H9 (cell line): ENCODE data around the gene CD52. TPM values are rescaled to one million over a fixed set of nuclear protein-coding genes. Genes with fewer than 3 reads are reported as not detected.

Experiments used
- DNase-seq: peaks from one replicate; pipeline ENCODE4 v3.0.0-alpha.2; 2017
- H2AFZ ChIP-seq: one replicate; pipeline ENCODE4 v1.6.1; 2013; ENCODE audit warnings: mild to moderate bottlenecking, low read length, control low read depth, moderate library complexity
- H2AK5ac ChIP-seq: 2 replicates; pipeline ENCODE4 v1.6.1; 2013; ENCODE audit warnings: low read length, control low read depth, mixed read lengths; ENCODE audit not compliant: insufficient read length
- H2BK120ac ChIP-seq: one replicate; pipeline ENCODE4 v1.6.1; 2013; ENCODE audit warnings: low read depth, mild to moderate bottlenecking, low read length, control low read depth, inconsistent platforms; ENCODE audit not compliant: poor library complexity, severe bottlenecking
- H2BK12ac ChIP-seq: 2 replicates; pipeline ENCODE4 v1.6.1; 2013; ENCODE audit warnings: low read length, control low read depth, mixed read lengths, low read depth; ENCODE audit not compliant: insufficient read length
- H2BK15ac ChIP-seq: 2 replicates; pipeline ENCODE4 v1.6.1; 2013; ENCODE audit warnings: low read depth, low read length, control low read depth
- H2BK20ac ChIP-seq: one replicate; pipeline ENCODE4 v1.6.1; 2013; ENCODE audit warnings: low read depth, mild to moderate bottlenecking, low read length, control low read depth, inconsistent platforms; ENCODE audit not compliant: poor library complexity, severe bottlenecking
- H2BK5ac ChIP-seq: 2 replicates; pipeline ENCODE4 v1.6.1; 2013; ENCODE audit warnings: low read length, control low read depth, mixed read lengths; ENCODE audit not compliant: insufficient read length
- H3K14ac ChIP-seq: 2 replicates; pipeline ENCODE4 v1.6.1; 2013; ENCODE audit warnings: low read length, control low read depth; ENCODE audit not compliant: insufficient read depth
- H3K18ac ChIP-seq: 2 replicates; pipeline ENCODE4 v1.6.1; 2013; ENCODE audit warnings: low read depth, mild to moderate bottlenecking, mixed read lengths, low read length, control low read depth; ENCODE audit not compliant: insufficient read length
- H3K23ac ChIP-seq: 2 replicates; pipeline ENCODE4 v1.6.1; 2013; ENCODE audit warnings: low read length, control low read depth, mixed read lengths, low read depth; ENCODE audit not compliant: insufficient read length
- H3K23me2 ChIP-seq: 2 replicates; pipeline ENCODE4 v1.6.1; 2013; ENCODE audit warnings: low read depth, mild to moderate bottlenecking, mixed read lengths, low read length, control low read depth; ENCODE audit not compliant: insufficient read length, poor library complexity, severe bottlenecking
- H3K27ac ChIP-seq: 2 replicates; pipeline ENCODE4 v1.5.1; 2013; ENCODE audit warnings: low read length, control low read depth, mixed read lengths, low read depth; ENCODE audit not compliant: insufficient read length
- H3K27me3 ChIP-seq: 2 replicates; pipeline ENCODE4 v1.6.1; 2013; ENCODE audit warnings: low read length, control low read depth, inconsistent platforms; ENCODE audit not compliant: insufficient read depth
- H3K4ac ChIP-seq: 2 replicates; pipeline ENCODE4 v1.6.1; 2013; ENCODE audit warnings: low read depth, mild to moderate bottlenecking, control low read depth, inconsistent platforms, low read length, moderate library complexity
- H3K4me1 ChIP-seq: 2 replicates; pipeline ENCODE4 v1.6.1; 2013; ENCODE audit warnings: low read length, control low read depth, inconsistent platforms; ENCODE audit not compliant: insufficient read depth
- H3K4me2 ChIP-seq: 2 replicates; pipeline ENCODE4 v1.6.1; 2013; ENCODE audit warnings: low read length, control low read depth, mixed read lengths; ENCODE audit not compliant: insufficient read length, insufficient read depth
- H3K56ac ChIP-seq: 2 replicates; pipeline ENCODE4 v1.6.1; 2013; ENCODE audit warnings: low read depth, mild to moderate bottlenecking, mixed read lengths, low read length, control low read depth; ENCODE audit not compliant: insufficient read length
- H3K79me1 ChIP-seq: 2 replicates; pipeline ENCODE4 v1.6.1; 2013; ENCODE audit warnings: low read depth, mild to moderate bottlenecking, moderate library complexity, low read length, control low read depth, inconsistent platforms; ENCODE audit not compliant: insufficient read depth, poor library complexity, severe bottlenecking
- H3K79me2 ChIP-seq: 2 replicates; pipeline ENCODE4 v1.6.1; 2013; ENCODE audit warnings: low read length, control low read depth, inconsistent platforms; ENCODE audit not compliant: insufficient read depth
- H3K9ac ChIP-seq: 2 replicates; pipeline ENCODE4 v1.6.1; 2013; ENCODE audit warnings: low read length, control low read depth, mixed read lengths; ENCODE audit not compliant: insufficient read length; ENCODE audit errors: extremely low read depth
- H3K9me3 ChIP-seq: one replicate; pipeline ENCODE4 v1.6.1; 2013; ENCODE audit warnings: low read depth, low read length, inconsistent platforms; ENCODE audit not compliant: control insufficient read depth
- H3T11ph ChIP-seq: one replicate; pipeline ENCODE4 v1.6.1; 2013; ENCODE audit warnings: mild to moderate bottlenecking, low read length, control low read depth, inconsistent platforms
- H4K20me1 ChIP-seq: one replicate; pipeline ENCODE4 v1.6.1; 2013; ENCODE audit not compliant: control insufficient read depth, insufficient read length, insufficient read depth
- H4K5ac ChIP-seq: 2 replicates; pipeline ENCODE4 v1.6.1; 2013; ENCODE audit warnings: low read depth, mild to moderate bottlenecking, mixed read lengths, low read length, control low read depth; ENCODE audit not compliant: insufficient read length
- H4K8ac ChIP-seq: replicated peaks from 2 replicates; pipeline ENCODE4 v1.6.1; 2013; ENCODE audit warnings: low read length, control low read depth, mixed read lengths, low read depth; ENCODE audit not compliant: insufficient read length
- H4K91ac ChIP-seq: 2 replicates; pipeline ENCODE4 v1.6.1; 2013; ENCODE audit warnings: low read depth, mild to moderate bottlenecking, moderate library complexity, mixed read lengths, low read length, control low read depth; ENCODE audit not compliant: insufficient read length
- H3K27ac Mint-ChIP-seq, 3 experiments: 2 replicates in 2 of 3; 3 replicates in 1 of 3; pipeline ENCODE4 v1.8.0; 2020 to 2021; ENCODE audit warnings: mixed read lengths in 3 of 3, mild to moderate bottlenecking in 1 of 3, moderate library complexity in 1 of 3
- H3K27me3 Mint-ChIP-seq: 2 replicates; pipeline ENCODE4 v1.8.0; 2021; ENCODE audit warnings: low read depth, mild to moderate bottlenecking, moderate library complexity, mixed read lengths
- H3K36me3 Mint-ChIP-seq, 3 experiments: 2 replicates in 2 of 3; 3 replicates in 1 of 3; pipeline ENCODE4 v1.8.0; 2020 to 2021; ENCODE audit warnings: low read depth in 3 of 3, mixed read lengths in 3 of 3; ENCODE audit not compliant: insufficient read depth in 1 of 3
- H3K4me1 Mint-ChIP-seq, 2 experiments: 2 replicates each; pipeline ENCODE4 v1.8.0; 2020; ENCODE audit warnings: mixed read lengths in 2 of 2
- H3K4me3 Mint-ChIP-seq, 2 experiments: 2 replicates in 1 of 2; 3 replicates in 1 of 2; pipeline ENCODE4 v1.8.0; 2020 to 2021; ENCODE audit warnings: mild to moderate bottlenecking in 2 of 2, mixed read lengths in 2 of 2, moderate library complexity in 1 of 2
- H3K9me3 Mint-ChIP-seq, 2 experiments: 2 replicates in 1 of 2; 3 replicates in 1 of 2; pipeline ENCODE4 v1.8.0; 2020; ENCODE audit warnings: mild to moderate bottlenecking in 2 of 2, mixed read lengths in 2 of 2, moderate library complexity in 1 of 2
- CTCF ChIP-seq: fragments of 200-600 bp; sonication (generic); conservative IDR thresholded peaks from 3 replicates; pipeline ENCODE4 v1.8.0; 2021; ENCODE audit warnings: antibody characterized with exemption, mild to moderate bottlenecking
- WGBS: extraction: QIAGEN DNeasy Blood & Tissue Kit; methylation state at CpG from one replicate; pipeline ENCODE4 v1.1.7; 2013; ENCODE audit warnings: missing lambda C conversion rate, low lambda C conversion rate, mixed read lengths; ENCODE audit not compliant: insufficient read length; ENCODE audit errors: extremely low coverage; 5-methylcytosine and 5-hydroxymethylcytosine counted together
- total RNA-seq: library from RNA; stranded (reverse); gene quantifications from 2 replicates; pipeline ENCODE4 v1.2.1, GENCODE V29; 2021

Gene CD52
- total RNA-seq, 1 experiment from 2014 or later: 4.1 TPM

GRCh38 chr1:26286064-26286416 lies 31.7 kb upstream of the CD52 start:
- WGBS: no CpG with 5 or more reads among the region's 2 CpGs
- TF ChIP-seq CTCF: no peak
- H3K79me2 ChIP-seq: no peaks in the 10 kb centered on the region
- Mint-ChIP-seq H3K9me3 (no peaks in the 10 kb centered on the region; a peak in 1 of 5 replicates), H3K27ac (no peak overlapping the region), H3K36me3 (peaks cover 6 to 11% (median 9%) of the 10 kb centered on the region in 3 experiments; a peak in 6 of 7 replicates), H3K4me1 (peaks cover 48 to 53% of the 10 kb centered on the region in 2 experiments), H3K4me3 (no peak overlapping the region; a peak in 1 of 5 replicates), H3K27me3 (no peaks in the 10 kb centered on the region; the same call in 1 of the 2 replicates)
- H3K23me2 ChIP-seq: no peaks in the 10 kb centered on the region
- no peak overlapping the region for H2AFZ ChIP-seq
- H2BK5ac ChIP-seq: no peak overlapping the region
- no peak overlapping the region for H4K8ac ChIP-seq
- no peak overlapping the region for H3K27ac ChIP-seq
- no peak for DNase-seq
- no peak overlapping the region for H3K56ac ChIP-seq
- no peak overlapping the region for H2BK120ac ChIP-seq
- no peak overlapping the region for H4K91ac ChIP-seq
- H3K14ac ChIP-seq: no peak overlapping the region
- no peak overlapping the region for H2BK20ac ChIP-seq
- H3K9ac ChIP-seq: no peak overlapping the region
- no peak overlapping the region for H3T11ph ChIP-seq
- H4K20me1 ChIP-seq: peaks cover 2% of the 10 kb centered on the region
- H2AK5ac ChIP-seq: no peak overlapping the region
- no peak overlapping the region for H2BK12ac ChIP-seq
- H3K4me1 ChIP-seq: peaks cover 8% of the 10 kb centered on the region; the same call in 1 of the 2 replicates
- H2BK15ac ChIP-seq: no peak overlapping the region
- no peak overlapping the region for H3K23ac ChIP-seq
- H3K4me2 ChIP-seq: no peak overlapping the region
- H3K9me3 ChIP-seq: no peaks in the 10 kb centered on the region
- H3K4ac ChIP-seq: no peak overlapping the region
- H3K18ac ChIP-seq: no peak overlapping the region
- no peak overlapping the region for H4K5ac ChIP-seq
- no peaks in the 10 kb centered on the region for H3K79me1 ChIP-seq
- H3K27me3 ChIP-seq: no peaks in the 10 kb centered on the region
